GM18909 (cell line): ENCODE data around the gene RAPGEF4.

ENCODE experiments used
- ATAC-seq: cut with Tn5 transposase; IDR thresholded peaks from one replicate; pipeline ENCODE4 v1.9.1; 2021; ENCODE audit warnings: mild to moderate bottlenecking; ENCODE audit not compliant: unreplicated experiment, poor library complexity

Gene RAPGEF4

GRCh38 chr2:172849519-172850217 is 114.0 kb downstream of the RAPGEF4 start:
- no peak for ATAC-seq

GRCh38 chr2:172855588-172855987 is 119.9 kb downstream of the RAPGEF4 start:
- ATAC-seq: no peak

- no peak for ATAC-seq
Observed at GRCh38 chr2:172856606-172857005, 121.0 kb downstream of the RAPGEF4 start.

GRCh38 chr2:172858473-172858745 is 122.8 kb downstream of the RAPGEF4 start:
- ATAC-seq: no peak

GRCh38 chr2:172859581-172860335 is 124.1 kb downstream of the RAPGEF4 start:
- ATAC-seq: no peak

- no peak for ATAC-seq
Observed at GRCh38 chr2:172860336-172860707, 124.7 kb downstream of the RAPGEF4 start.

- no peak for ATAC-seq
Observed at GRCh38 chr2:172861098-172861497, 125.5 kb downstream of the RAPGEF4 start.

- no peak for ATAC-seq
Observed at GRCh38 chr2:172861656-172862476, 126.2 kb downstream of the RAPGEF4 start.

- ATAC-seq: no peak
Observed at GRCh38 chr2:172863341-172863740, 127.7 kb downstream of the RAPGEF4 start.

GRCh38 chr2:172864182-172864581 is 128.5 kb downstream of the RAPGEF4 start:
- ATAC-seq: no peak

GRCh38 chr2:172865422-172865821 is 129.8 kb downstream of the RAPGEF4 start:
- ATAC-seq: no peak

GRCh38 chr2:172869861-172870260 is 134.2 kb downstream of the RAPGEF4 start:
- no peak for ATAC-seq

GRCh38 chr2:172870396-172870795 is 134.8 kb downstream of the RAPGEF4 start:
- ATAC-seq: no peak

- no peak for ATAC-seq
Observed at GRCh38 chr2:172877826-172878225, 142.2 kb downstream of the RAPGEF4 start.

GRCh38 chr2:172878260-172878659 is 142.6 kb downstream of the RAPGEF4 start:
- no peak for ATAC-seq

- no peak for ATAC-seq
Observed at GRCh38 chr2:172884336-172884735, 148.7 kb downstream of the RAPGEF4 start.

GRCh38 chr2:172885996-172886395 is 150.4 kb downstream of the RAPGEF4 start:
- no peak for ATAC-seq

GRCh38 chr2:172887280-172887679 is 151.6 kb downstream of the RAPGEF4 start:
- ATAC-seq: no peak

GRCh38 chr2:172888714-172889669 is 153.3 kb downstream of the RAPGEF4 start:
- no peak for ATAC-seq

- ATAC-seq: no peak
Observed at GRCh38 chr2:172889768-172890430, 154.3 kb downstream of the RAPGEF4 start.
